HG02678 (cell line): Measurements from ENCODE around the gene INSIG1.
A peak's percentile ranks its signal among the peaks of the same experiment; 100 is the strongest.

ENCODE experiments used
- ATAC-seq: cut with Tn5 transposase; IDR thresholded peaks from one replicate; pipeline ENCODE4 v1.9.1; 2021; ENCODE audit warnings: mild to moderate bottlenecking, moderate library complexity; ENCODE audit not compliant: unreplicated experiment

The INSIG1 gene

GRCh38 chr7:155324918-155325235 lies 27.2 kb downstream of the INSIG1 start:
- ATAC-seq = no peak

GRCh38 chr7:155326385-155326784 lies 28.7 kb downstream of the INSIG1 start:
- ATAC-seq = no peak

GRCh38 chr7:155327590-155328320 lies 30.1 kb downstream of the INSIG1 start:
- no peak for ATAC-seq

GRCh38 chr7:155329225-155329624 lies 31.5 kb downstream of the INSIG1 start:
- no peak for ATAC-seq

- ATAC-seq = no peak
Observed at GRCh38 chr7:155331396-155331795, 33.7 kb downstream of the INSIG1 start.

GRCh38 chr7:155333346-155334234 lies 35.9 kb downstream of the INSIG1 start:
- ATAC-seq = no peak

- no peak for ATAC-seq
Observed at GRCh38 chr7:155336812-155337602, 39.3 kb downstream of the INSIG1 start.

GRCh38 chr7:155337946-155338631 lies 40.4 kb downstream of the INSIG1 start:
- no peak for ATAC-seq

- ATAC-seq = no peak
Observed at GRCh38 chr7:155338632-155339320, 41.1 kb downstream of the INSIG1 start.

- no peak for ATAC-seq
Observed at GRCh38 chr7:155339474-155339873, 41.8 kb downstream of the INSIG1 start.

GRCh38 chr7:155340071-155340531 lies 42.4 kb downstream of the INSIG1 start:
- no peak for ATAC-seq

- ATAC-seq = no peak
Observed at GRCh38 chr7:155340721-155341120, 43.0 kb downstream of the INSIG1 start.

- no peak for ATAC-seq
Observed at GRCh38 chr7:155341463-155341983, 43.8 kb downstream of the INSIG1 start.

- ATAC-seq = no peak
Observed at GRCh38 chr7:155342313-155342712, 44.6 kb downstream of the INSIG1 start.

GRCh38 chr7:155343150-155343549 lies 45.5 kb downstream of the INSIG1 start:
- no peak for ATAC-seq

- ATAC-seq = no peak
Observed at GRCh38 chr7:155343661-155344121, 46.0 kb downstream of the INSIG1 start.

GRCh38 chr7:155344270-155344617 lies 46.6 kb downstream of the INSIG1 start:
- ATAC-seq = peak; percentile 29

- ATAC-seq = peak; percentile 91
Observed at GRCh38 chr7:155344618-155345433, 47.1 kb downstream of the INSIG1 start.

GRCh38 chr7:155345490-155345889 lies 47.8 kb downstream of the INSIG1 start:
- ATAC-seq = no peak
